Esophagus squamous epithelium (tissue), 4 donors: ENCODE data around the gene WASHC2C.
"Not testable (repeated sequence)": the region's sequence is repeated elsewhere in the genome, so short reads cannot be mapped to it uniquely, and the experiment has no call there.

ENCODE experiments used
- POLR2A ChIP-seq, 4 donors: fragments of 450-650 bp; IDR thresholded peaks; one replicate each; pipeline ENCODE4 v1.6.1; 2017; ENCODE audit warnings: antibody characterized with exemption in 4 of 4, mild to moderate bottlenecking in 4 of 4, moderate library complexity in 3 of 4
- TF ChIP-seq, protein P1 (sequence below), 6 experiments: fragments of 450-650 bp in 4 of 6; fragments of 200-600 bp in 2 of 6; sonication (generic) in 2 of 6; IDR thresholded peaks; one replicate each; pipeline ENCODE4 v1.5.1; 2016 to 2019; ENCODE audit warnings: antibody characterized with exemption in 6 of 6, mild to moderate bottlenecking in 4 of 6, moderate library complexity in 4 of 6

GRCh38 chr10:45822918-45823317 lies 95.9 kb downstream of the WASHC2C start:
- TF ChIP-seq, protein P1, sequence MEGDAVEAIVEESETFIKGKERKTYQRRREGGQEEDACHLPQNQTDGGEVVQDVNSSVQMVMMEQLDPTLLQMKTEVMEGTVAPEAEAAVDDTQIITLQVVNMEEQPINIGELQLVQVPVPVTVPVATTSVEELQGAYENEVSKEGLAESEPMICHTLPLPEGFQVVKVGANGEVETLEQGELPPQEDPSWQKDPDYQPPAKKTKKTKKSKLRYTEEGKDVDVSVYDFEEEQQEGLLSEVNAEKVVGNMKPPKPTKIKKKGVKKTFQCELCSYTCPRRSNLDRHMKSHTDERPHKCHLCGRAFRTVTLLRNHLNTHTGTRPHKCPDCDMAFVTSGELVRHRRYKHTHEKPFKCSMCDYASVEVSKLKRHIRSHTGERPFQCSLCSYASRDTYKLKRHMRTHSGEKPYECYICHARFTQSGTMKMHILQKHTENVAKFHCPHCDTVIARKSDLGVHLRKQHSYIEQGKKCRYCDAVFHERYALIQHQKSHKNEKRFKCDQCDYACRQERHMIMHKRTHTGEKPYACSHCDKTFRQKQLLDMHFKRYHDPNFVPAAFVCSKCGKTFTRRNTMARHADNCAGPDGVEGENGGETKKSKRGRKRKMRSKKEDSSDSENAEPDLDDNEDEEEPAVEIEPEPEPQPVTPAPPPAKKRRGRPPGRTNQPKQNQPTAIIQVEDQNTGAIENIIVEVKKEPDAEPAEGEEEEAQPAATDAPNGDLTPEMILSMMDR (IDR thresholded peaks at IDR 0.05), result not testable (repeated sequence)
- TF ChIP-seq POLR2A (IDR thresholded peaks at IDR 0.05), result not testable (repeated sequence)
